GM12878 (cell line): ENCODE results near the gene CPSF3. TPM values are rescaled to one million over a fixed set of nuclear protein-coding genes. Genes with fewer than 3 reads are reported as not detected.

Source experiments
- ATAC-seq: fragments of 200-7000 bp; cut with Tn5 transposase; 3 replicates; pipeline ENCODE4 v1.9.1; 2020; ENCODE audit warnings: mild to moderate bottlenecking, moderate library complexity
- BruUV-seq: library from RNA; stranded (reverse); fragments of 400-500 nt; replicated peaks from 2 replicates; lab custom pipeline; 2021; lab: Mats Ljungman, UMichigan
- CTCF ChIA-PET: fragments of 300-600 bp; sonication (Branson Sonifier 250); formaldehyde crosslinking; extraction: SDS; loops from one replicate; lab custom pipeline; 2021; ENCODE audit warnings: inconsistent platforms; lab: Yijun Ruan, JAX
- POLR2A ChIA-PET: fragments of 350-600 bp; formaldehyde crosslinking; extraction: SDS; loops from one replicate; lab custom pipeline; 2021; ENCODE audit warnings: inconsistent platforms; lab: Charles Lee
- RAD21 ChIA-PET: fragments of 300-600 bp; sonication (Branson Sonifier 250); formaldehyde crosslinking; loops from one replicate; lab custom pipeline; 2023; ENCODE audit warnings: antibody characterized with exemption; ENCODE audit not compliant: unreplicated experiment; lab: Charles Lee
- SMC1A ChIA-PET: fragments of 300-600 bp; sonication (Branson Sonifier 250); formaldehyde crosslinking; loops from one replicate; lab custom pipeline; 2023; ENCODE audit not compliant: unreplicated experiment, uncharacterized antibody; lab: Charles Lee
- DNase-seq: peaks from one replicate; pipeline ENCODE4 v3.0.0-alpha.2; 2011; ENCODE audit warnings: low read depth, low spot score
- FAIRE-seq: peaks from 3 replicates; lab custom pipeline; 2011; peaks lifted over from hg19 to GRCh38; lab: Jason Lieb, UNC
- H2AFZ ChIP-seq: 2 replicates; pipeline ENCODE4 v1.6.0; 2011; ENCODE audit warnings: low read depth, low read length, control low read depth; ENCODE audit not compliant: control insufficient read depth
- H3K27ac ChIP-seq: 2 replicates; pipeline ENCODE4 v1.5.1; 2011; ENCODE audit warnings: control low read depth; ENCODE audit not compliant: control insufficient read depth, insufficient read depth
- H3K27me3 ChIP-seq, 2 experiments: replicated peaks in 1 of 2; 2 replicates each; pipeline versions ENCODE4 v1.6.0 to v1.6.1; 2011; ENCODE audit warnings: low read length in 1 of 2; ENCODE audit not compliant: control insufficient read depth in 2 of 2, insufficient read depth in 2 of 2
- H3K36me3 ChIP-seq, 2 experiments: 2 replicates each; pipeline ENCODE4 v1.5.1; 2011; ENCODE audit warnings: low read length in 1 of 2; ENCODE audit not compliant: control insufficient read depth in 2 of 2, insufficient read depth in 2 of 2
- H3K4me1 ChIP-seq: 2 replicates; pipeline ENCODE4 v1.6.1; 2011; ENCODE audit warnings: mild to moderate bottlenecking, low read length, moderate library complexity, mixed read lengths; ENCODE audit not compliant: control insufficient read depth, insufficient read depth
- H3K4me2 ChIP-seq: 2 replicates; pipeline ENCODE4 v1.6.0; 2011; ENCODE audit warnings: control low read depth; ENCODE audit not compliant: control insufficient read depth, insufficient read depth
- H3K4me3 ChIP-seq: fragments of 200-600 bp; sonication (generic); 2 replicates; pipeline ENCODE4 v1.5.1; 2016
- H3K79me2 ChIP-seq: 2 replicates; pipeline ENCODE4 v1.6.0; 2011; ENCODE audit warnings: low read length; ENCODE audit not compliant: control insufficient read depth, insufficient read depth
- H3K9ac ChIP-seq: 2 replicates; pipeline ENCODE4 v1.8.0; 2011; ENCODE audit warnings: low read length, control low read depth, mixed read lengths; ENCODE audit not compliant: control insufficient read depth, insufficient read depth
- H3K9me3 ChIP-seq: replicated peaks from 3 replicates; pipeline ENCODE4 v1.5.1; 2011; ENCODE audit warnings: mild to moderate bottlenecking, low read length; ENCODE audit not compliant: control insufficient read depth, insufficient read depth
- H4K20me1 ChIP-seq: 2 replicates; pipeline ENCODE4 v1.6.0; 2011; ENCODE audit not compliant: control insufficient read depth, insufficient read depth
- BACH1 ChIP-seq: fragments of 450-650 bp; IDR thresholded peaks from 2 replicates; pipeline ENCODE4 v1.6.1; 2017; ENCODE audit warnings: mild to moderate bottlenecking, borderline replicate concordance
- CBX5 ChIP-seq: sonication (generic); IDR thresholded peaks from 2 replicates; pipeline ENCODE4 v1.6.1; 2016; ENCODE audit warnings: low read depth, moderate library complexity, mild to moderate bottlenecking, inconsistent platforms
- EED ChIP-seq: sonication (generic); IDR thresholded peaks from 2 replicates; pipeline ENCODE4 v1.6.1; 2016; ENCODE audit warnings: antibody characterized with exemption, low read depth
- FOS ChIP-seq: IDR thresholded peaks from 3 replicates; pipeline ENCODE4 v1.6.1; 2011; ENCODE audit warnings: borderline replicate concordance; ENCODE audit not compliant: insufficient read length; ENCODE audit errors: extremely low read depth
- MYC ChIP-seq: IDR thresholded peaks from 2 replicates; pipeline ENCODE4 v1.6.1; 2011; ENCODE audit warnings: mild to moderate bottlenecking, low read length, moderate library complexity, inconsistent platforms; ENCODE audit not compliant: insufficient read depth, insufficient replicate concordance, insufficient read length, severe bottlenecking
- NFXL1 ChIP-seq: fragments of 450-650 bp; IDR thresholded peaks from 2 replicates; pipeline ENCODE4 v1.6.1; 2017; ENCODE audit warnings: antibody characterized with exemption, mild to moderate bottlenecking, borderline replicate concordance
- PML ChIP-seq: IDR thresholded peaks from 2 replicates; pipeline ENCODE4 v1.6.1; 2012; ENCODE audit warnings: low read length, inconsistent platforms
- STAT3 ChIP-seq: IDR thresholded peaks from 2 replicates; pipeline ENCODE4 v1.6.1; 2011; ENCODE audit warnings: low read depth, low read length, improper control_type of control experiment
- WRNIP1 ChIP-seq: IDR thresholded peaks from 2 replicates; pipeline ENCODE4 v1.6.1; 2011; ENCODE audit warnings: low read depth, low read length, improper control_type of control experiment, borderline replicate concordance
- ZSCAN29 ChIP-seq: fragments of 450-650 bp; IDR thresholded peaks from 2 replicates; pipeline ENCODE4 v1.6.1; 2017; ENCODE audit warnings: mild to moderate bottlenecking, moderate library complexity
- WGBS: methylation state at CpG from one replicate; pipeline ENCODE4 v1.1.6; 2016; ENCODE audit warnings: low lambda C conversion rate; ENCODE audit not compliant: insufficient replicate concordance, insufficient coverage; ENCODE audit errors: missing lambda C conversion rate; 5-methylcytosine and 5-hydroxymethylcytosine counted together
- in situ Hi-C: fragments of 300-500 bp; cut with MboI; formaldehyde crosslinking; loops from 9 replicates; pipeline ENCODE4 v1.14.3; 2018; ENCODE audit warnings: mixed read lengths
- intact Hi-C: fragments of 100-400 bp; cut with micrococcal nuclease; formaldehyde crosslinking; loops from one replicate; pipeline ENCODE4 v1.14.2; 2022; ENCODE audit not compliant: unreplicated experiment
- polyA plus RNA-seq, 11 experiments: library from polyadenylated mRNA; depleted of rRNA in 4 of 11; unstranded in 6 of 11; stranded (reverse) in 5 of 11; fragments of >200 nt; fragmentation: Nextera tagmentation in 4 of 11; fragmentation: Illumina TruSeq in 1 of 11; extraction: Ambion mirVana in 4 of 11; extraction: Trizol in 1 of 11; gene quantifications; 1 replicate in 1 of 11; 2 replicates in 10 of 11; pipeline versions ENCODE4 v1.2.1 to v1.2.3, GENCODE V29; 2011 to 2016; ENCODE audit warnings: inconsistent platforms in 2 of 11, missing spikeins in 2 of 11, low read depth in 1 of 11
- total RNA-seq, 4 experiments: library from RNA; depleted of rRNA in 3 of 4; stranded (reverse); fragments of >200 nt in 3 of 4; fragmentation: Illumina TruSeq in 1 of 4; extraction: Trizol in 1 of 4; gene quantifications; 2 replicates each; pipeline versions ENCODE4 v1.2.1 to v1.2.3, GENCODE V29; 2013 to 2021
- TF ChIP-seq, protein P1 (sequence below): fragments of 450-650 bp; IDR thresholded peaks from 2 replicates; pipeline ENCODE4 v1.6.1; 2017; ENCODE audit warnings: antibody characterized with exemption, mild to moderate bottlenecking, moderate library complexity
- TF ChIP-seq, protein P2 (sequence below), 3 experiments: IDR thresholded peaks in 2 of 3; conservative IDR thresholded peaks in 1 of 3; 2 replicates each; pipeline ENCODE4 v1.5.1; 2011; ENCODE audit warnings: low read depth in 3 of 3, low read length in 3 of 3, mild to moderate bottlenecking in 3 of 3, control low read depth in 2 of 3, moderate library complexity in 2 of 3, inconsistent platforms in 1 of 3, mixed read lengths in 1 of 3; ENCODE audit not compliant: control insufficient read depth in 2 of 3, insufficient read depth in 1 of 3; ENCODE audit errors: extremely low read depth in 1 of 3
- TF ChIP-seq, protein P3 (sequence below): fragments of 450-650 bp; formaldehyde crosslinking; IDR thresholded peaks from 2 replicates; pipeline ENCODE4 v1.4.0; 2022; ENCODE audit warnings: mild to moderate bottlenecking, moderate library complexity

The CPSF3 gene
- total and polyA plus RNA-seq, 10 of the 15 experiments (the other 5 are each of a cell fraction or from before 2014, with no cell fraction given): 34.5 to 108 (median 76.1) TPM

DNA sequence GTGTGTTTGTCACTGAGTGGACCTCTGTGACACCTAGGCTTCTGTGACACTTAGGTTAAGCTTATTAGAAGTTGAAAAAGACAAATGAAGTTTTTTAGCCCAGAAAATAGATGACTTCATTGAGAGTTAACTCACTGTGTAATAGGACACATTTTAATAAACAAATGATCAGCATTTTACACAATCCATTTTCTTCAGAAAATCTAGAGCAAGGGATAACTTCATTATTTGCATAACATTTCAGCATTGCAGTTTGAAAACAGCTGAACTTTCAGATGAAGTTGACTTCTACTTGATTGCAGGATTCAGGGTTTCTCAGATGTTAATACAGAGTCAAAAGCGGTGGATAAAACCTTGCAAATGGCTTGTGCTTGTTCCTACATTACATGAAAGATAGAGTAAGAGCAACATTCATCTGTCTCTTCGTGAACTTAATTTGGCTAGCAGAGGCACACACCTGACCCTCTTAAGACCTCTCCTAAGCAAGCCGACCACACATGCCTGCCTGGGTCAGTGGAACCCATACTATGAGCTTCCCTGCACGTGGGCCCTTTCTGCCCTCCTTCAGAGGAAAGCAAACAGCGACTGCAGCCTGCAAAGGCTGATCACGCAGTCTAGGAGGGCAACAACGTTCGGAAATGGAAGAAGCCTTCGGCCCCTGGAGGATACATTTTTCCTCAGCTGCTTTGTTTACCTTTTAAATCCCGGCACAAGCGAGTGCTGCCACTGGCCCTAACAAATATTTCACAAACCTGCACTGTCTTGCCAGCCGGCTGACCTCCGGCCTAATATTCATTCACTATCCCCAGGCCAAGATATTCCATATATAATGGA is 16.7 kb upstream of the CPSF3 start (continued):
- TF ChIP-seq, protein P1, sequence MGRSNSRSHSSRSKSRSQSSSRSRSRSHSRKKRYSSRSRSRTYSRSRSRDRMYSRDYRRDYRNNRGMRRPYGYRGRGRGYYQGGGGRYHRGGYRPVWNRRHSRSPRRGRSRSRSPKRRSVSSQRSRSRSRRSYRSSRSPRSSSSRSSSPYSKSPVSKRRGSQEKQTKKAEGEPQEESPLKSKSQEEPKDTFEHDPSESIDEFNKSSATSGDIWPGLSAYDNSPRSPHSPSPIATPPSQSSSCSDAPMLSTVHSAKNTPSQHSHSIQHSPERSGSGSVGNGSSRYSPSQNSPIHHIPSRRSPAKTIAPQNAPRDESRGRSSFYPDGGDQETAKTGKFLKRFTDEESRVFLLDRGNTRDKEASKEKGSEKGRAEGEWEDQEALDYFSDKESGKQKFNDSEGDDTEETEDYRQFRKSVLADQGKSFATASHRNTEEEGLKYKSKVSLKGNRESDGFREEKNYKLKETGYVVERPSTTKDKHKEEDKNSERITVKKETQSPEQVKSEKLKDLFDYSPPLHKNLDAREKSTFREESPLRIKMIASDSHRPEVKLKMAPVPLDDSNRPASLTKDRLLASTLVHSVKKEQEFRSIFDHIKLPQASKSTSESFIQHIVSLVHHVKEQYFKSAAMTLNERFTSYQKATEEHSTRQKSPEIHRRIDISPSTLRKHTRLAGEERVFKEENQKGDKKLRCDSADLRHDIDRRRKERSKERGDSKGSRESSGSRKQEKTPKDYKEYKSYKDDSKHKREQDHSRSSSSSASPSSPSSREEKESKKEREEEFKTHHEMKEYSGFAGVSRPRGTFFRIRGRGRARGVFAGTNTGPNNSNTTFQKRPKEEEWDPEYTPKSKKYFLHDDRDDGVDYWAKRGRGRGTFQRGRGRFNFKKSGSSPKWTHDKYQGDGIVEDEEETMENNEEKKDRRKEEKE: no peak
- TF ChIP-seq, protein P2, sequence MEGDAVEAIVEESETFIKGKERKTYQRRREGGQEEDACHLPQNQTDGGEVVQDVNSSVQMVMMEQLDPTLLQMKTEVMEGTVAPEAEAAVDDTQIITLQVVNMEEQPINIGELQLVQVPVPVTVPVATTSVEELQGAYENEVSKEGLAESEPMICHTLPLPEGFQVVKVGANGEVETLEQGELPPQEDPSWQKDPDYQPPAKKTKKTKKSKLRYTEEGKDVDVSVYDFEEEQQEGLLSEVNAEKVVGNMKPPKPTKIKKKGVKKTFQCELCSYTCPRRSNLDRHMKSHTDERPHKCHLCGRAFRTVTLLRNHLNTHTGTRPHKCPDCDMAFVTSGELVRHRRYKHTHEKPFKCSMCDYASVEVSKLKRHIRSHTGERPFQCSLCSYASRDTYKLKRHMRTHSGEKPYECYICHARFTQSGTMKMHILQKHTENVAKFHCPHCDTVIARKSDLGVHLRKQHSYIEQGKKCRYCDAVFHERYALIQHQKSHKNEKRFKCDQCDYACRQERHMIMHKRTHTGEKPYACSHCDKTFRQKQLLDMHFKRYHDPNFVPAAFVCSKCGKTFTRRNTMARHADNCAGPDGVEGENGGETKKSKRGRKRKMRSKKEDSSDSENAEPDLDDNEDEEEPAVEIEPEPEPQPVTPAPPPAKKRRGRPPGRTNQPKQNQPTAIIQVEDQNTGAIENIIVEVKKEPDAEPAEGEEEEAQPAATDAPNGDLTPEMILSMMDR (IDR thresholded peaks at IDR 0.05 in 2 of 3, conservative IDR thresholded peaks at IDR 0.05 in 1 of 3; ENCODE audit: control insufficient read depth in 2 of 3, extremely low read depth in 1 of 3, insufficient read depth in 1 of 3, low read depth in 3 of 3, low read length in 3 of 3): no peak
- TF ChIP-seq BACH1: no peak

DNA sequence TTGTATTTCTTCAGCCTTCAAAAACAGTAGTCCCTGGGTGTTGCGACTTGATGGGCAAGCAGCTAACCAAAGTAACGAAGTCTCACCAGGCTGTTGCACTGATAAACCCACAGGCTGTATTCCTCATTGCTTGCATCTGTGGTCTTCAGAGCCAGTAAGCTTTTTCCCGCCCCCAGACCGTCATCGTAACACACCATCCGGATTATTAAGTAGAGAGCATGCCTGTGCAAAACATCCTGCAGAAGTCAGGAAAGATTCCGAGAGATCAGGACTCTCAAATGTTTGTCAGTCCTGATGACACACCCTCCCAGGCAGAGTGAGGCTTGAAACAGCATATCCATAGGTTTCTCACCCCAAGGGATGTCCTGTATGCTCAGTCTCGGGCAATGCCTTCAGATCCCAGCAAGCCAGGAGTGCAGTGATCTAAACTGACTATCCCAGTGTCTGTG is 16.1 kb upstream of the CPSF3 start:
- Histone ChIP-seq H3K4me3 (no peak overlapping the region), H4K20me1 (no peaks in the 10 kb centered on the region), H3K9ac (no peak overlapping the region), H3K4me2 (no peak overlapping the region), H3K27me3 (no peaks in the 10 kb centered on the region), H3K4me1 (no peaks in the 10 kb centered on the region), H3K79me2 (no peaks in the 10 kb centered on the region), H3K36me3 (peaks cover 5 to 19% of the 10 kb centered on the region in 2 experiments), H3K9me3 (no peaks in the 10 kb centered on the region), H3K27ac (no peak overlapping the region), H2AFZ (no peak overlapping the region)
- intact Hi-C loops (no loop called here), in situ Hi-C loops (no loop called here)
- ATAC-seq (no peak), DNase-seq (no peak), FAIRE-seq (no peak)
- CTCF ChIA-PET: no interaction called here
- no TSS peak for BruUV-seq
- 98% methylated on average over 8 of the region's 8 CpGs for WGBS
- SMC1A ChIA-PET: interaction anchor here (1.0 kb wide), 1 partner anchor 31 kb away, joined by 3 read pairs; no protein-coding TSS in a partner anchor
- RAD21 ChIA-PET: no interaction called here
- POLR2A ChIA-PET: no interaction called here
- TF ChIP-seq PML (no peak), MYC (no peak), STAT3 (no peak), ZSCAN29 (no peak), CBX5 (no peak), EED (no peak), FOS (no peak), NFXL1 (no peak), WRNIP1 (no peak)
- TF ChIP-seq, protein P3, sequence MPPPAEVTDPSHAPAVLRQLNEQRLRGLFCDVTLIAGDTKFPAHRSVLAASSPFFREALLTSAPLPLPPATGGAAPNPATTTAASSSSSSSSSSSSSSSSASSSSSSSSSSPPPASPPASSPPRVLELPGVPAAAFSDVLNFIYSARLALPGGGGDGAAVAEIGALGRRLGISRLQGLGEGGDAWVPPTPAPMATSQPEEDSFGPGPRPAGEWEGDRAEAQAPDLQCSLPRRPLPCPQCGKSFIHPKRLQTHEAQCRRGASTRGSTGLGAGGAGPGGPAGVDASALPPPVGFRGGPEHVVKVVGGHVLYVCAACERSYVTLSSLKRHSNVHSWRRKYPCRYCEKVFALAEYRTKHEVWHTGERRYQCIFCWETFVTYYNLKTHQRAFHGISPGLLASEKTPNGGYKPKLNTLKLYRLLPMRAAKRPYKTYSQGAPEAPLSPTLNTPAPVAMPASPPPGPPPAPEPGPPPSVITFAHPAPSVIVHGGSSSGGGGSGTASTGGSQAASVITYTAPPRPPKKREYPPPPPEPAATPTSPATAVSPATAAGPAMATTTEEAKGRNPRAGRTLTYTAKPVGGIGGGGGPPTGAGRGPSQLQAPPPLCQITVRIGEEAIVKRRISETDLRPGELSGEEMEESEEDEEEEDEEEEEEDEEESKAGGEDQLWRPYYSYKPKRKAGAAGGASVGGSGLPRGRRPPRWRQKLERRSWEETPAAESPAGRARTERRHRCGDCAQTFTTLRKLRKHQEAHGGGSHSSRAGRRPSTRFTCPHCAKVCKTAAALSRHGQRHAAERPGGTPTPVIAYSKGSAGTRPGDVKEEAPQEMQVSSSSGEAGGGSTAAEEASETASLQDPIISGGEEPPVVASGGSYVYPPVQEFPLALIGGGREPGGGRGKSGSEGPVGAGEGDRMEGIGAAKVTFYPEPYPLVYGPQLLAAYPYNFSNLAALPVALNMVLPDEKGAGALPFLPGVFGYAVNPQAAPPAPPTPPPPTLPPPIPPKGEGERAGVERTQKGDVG (CRISPR knock-in tag): no peak
